MM.1S (cell line): ENCODE data around the gene DNAH8.

Source experiments
- EZH2 ChIP-seq: fragments of 300-600 bp; sonication (generic); optimal IDR thresholded peaks from 2 replicates; pipeline ENCODE3; 2017; ENCODE audit warnings: low read depth, mild to moderate bottlenecking, antibody characterized with exemption, low read length, mixed read lengths
- TF ChIP-seq, protein P1 (sequence below): fragments of 300-600 bp; sonication (generic); IDR thresholded peaks from 2 replicates; pipeline ENCODE4 v1.5.1; 2016; ENCODE audit warnings: antibody characterized with exemption, low read length, mixed read lengths

DNA sequence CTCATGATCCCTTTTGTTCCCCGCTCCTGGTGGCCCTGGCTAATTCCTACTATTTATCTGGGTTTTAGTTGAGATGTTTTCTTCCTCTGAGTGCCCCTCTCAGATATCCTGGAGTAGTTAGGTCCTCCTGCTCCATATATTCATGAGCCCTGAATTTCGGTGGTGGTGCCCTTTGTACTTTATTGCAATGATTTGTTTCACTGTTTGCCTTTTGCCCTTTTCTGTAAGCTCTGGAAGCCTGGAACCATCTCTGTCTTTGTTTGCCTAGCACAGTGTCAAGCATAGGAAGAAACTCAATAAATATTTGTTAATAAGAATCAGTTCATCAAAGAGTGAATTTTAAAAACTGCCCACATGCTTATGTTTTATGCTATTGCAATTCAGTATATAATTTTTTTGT lies 144.9 kb downstream of the DNAH8 start:
- TF ChIP-seq, protein P1, sequence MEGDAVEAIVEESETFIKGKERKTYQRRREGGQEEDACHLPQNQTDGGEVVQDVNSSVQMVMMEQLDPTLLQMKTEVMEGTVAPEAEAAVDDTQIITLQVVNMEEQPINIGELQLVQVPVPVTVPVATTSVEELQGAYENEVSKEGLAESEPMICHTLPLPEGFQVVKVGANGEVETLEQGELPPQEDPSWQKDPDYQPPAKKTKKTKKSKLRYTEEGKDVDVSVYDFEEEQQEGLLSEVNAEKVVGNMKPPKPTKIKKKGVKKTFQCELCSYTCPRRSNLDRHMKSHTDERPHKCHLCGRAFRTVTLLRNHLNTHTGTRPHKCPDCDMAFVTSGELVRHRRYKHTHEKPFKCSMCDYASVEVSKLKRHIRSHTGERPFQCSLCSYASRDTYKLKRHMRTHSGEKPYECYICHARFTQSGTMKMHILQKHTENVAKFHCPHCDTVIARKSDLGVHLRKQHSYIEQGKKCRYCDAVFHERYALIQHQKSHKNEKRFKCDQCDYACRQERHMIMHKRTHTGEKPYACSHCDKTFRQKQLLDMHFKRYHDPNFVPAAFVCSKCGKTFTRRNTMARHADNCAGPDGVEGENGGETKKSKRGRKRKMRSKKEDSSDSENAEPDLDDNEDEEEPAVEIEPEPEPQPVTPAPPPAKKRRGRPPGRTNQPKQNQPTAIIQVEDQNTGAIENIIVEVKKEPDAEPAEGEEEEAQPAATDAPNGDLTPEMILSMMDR, result no peak
- TF ChIP-seq EZH2, result no peak
